GM19397 (cell line): ENCODE measurements around the gene IL17F.
A peak's percentile ranks its signal among the peaks of the same experiment; 100 is the strongest.
"Not testable (repeated sequence)": the region's sequence is repeated elsewhere in the genome, so short reads cannot be mapped to it uniquely, and the experiment has no call there.

ENCODE experiments used
- ATAC-seq: cut with Tn5 transposase; IDR thresholded peaks from one replicate; pipeline ENCODE4 v1.9.1; 2021; ENCODE audit warnings: mild to moderate bottlenecking, moderate library complexity; ENCODE audit not compliant: unreplicated experiment

IL17F gene

GRCh38 chr6:52249078-52249477 is 4.8 kb upstream of the IL17F start:
- ATAC-seq, result no peak

- no peak for ATAC-seq
Observed at GRCh38 chr6:52245425-52245824, 1.1 kb upstream of the IL17F start.

- ATAC-seq, result no peak
Observed at GRCh38 chr6:52243282-52243893, 912 bp downstream of the IL17F start.

GRCh38 chr6:52241819-52242218 is 2.5 kb downstream of the IL17F start:
- no peak for ATAC-seq

- peak; percentile 78 for ATAC-seq
Observed at GRCh38 chr6:52233975-52234823, 10.1 kb downstream of the IL17F start.

- ATAC-seq, result no peak
Observed at GRCh38 chr6:52233005-52233404, 11.3 kb downstream of the IL17F start.

- ATAC-seq, result no peak
Observed at GRCh38 chr6:52231406-52232127, 12.7 kb downstream of the IL17F start.

GRCh38 chr6:52230685-52231084 is 13.6 kb downstream of the IL17F start:
- ATAC-seq, result no peak

GRCh38 chr6:52227495-52227894 is 16.8 kb downstream of the IL17F start:
- peak; percentile 99 for ATAC-seq

GRCh38 chr6:52221302-52221701 is 23.0 kb downstream of the IL17F start:
- no peak for ATAC-seq

GRCh38 chr6:52217761-52218160 is 26.5 kb downstream of the IL17F start:
- ATAC-seq, result no peak

- ATAC-seq, result no peak
Observed at GRCh38 chr6:52216932-52217575, 27.2 kb downstream of the IL17F start.

GRCh38 chr6:52215787-52216186 is 28.5 kb downstream of the IL17F start:
- ATAC-seq, result no peak

- ATAC-seq, result no peak
Observed at GRCh38 chr6:52213127-52213526, 31.2 kb downstream of the IL17F start.

GRCh38 chr6:52210227-52210626 is 34.1 kb downstream of the IL17F start:
- peak; percentile 77 for ATAC-seq

GRCh38 chr6:52209770-52210169 is 34.5 kb downstream of the IL17F start:
- ATAC-seq, result peak; percentile 27

GRCh38 chr6:52208612-52209011 is 35.7 kb downstream of the IL17F start:
- no peak for ATAC-seq

- no peak for ATAC-seq
Observed at GRCh38 chr6:52207066-52207465, 37.2 kb downstream of the IL17F start.

- no peak for ATAC-seq
Observed at GRCh38 chr6:52201493-52201892, 42.8 kb downstream of the IL17F start.

- no peak for ATAC-seq
Observed at GRCh38 chr6:52201046-52201445, 43.3 kb downstream of the IL17F start.

- ATAC-seq, result not testable (repeated sequence)
Observed at GRCh38 chr6:52200088-52200487, 44.2 kb downstream of the IL17F start.
